ENCODE measurements around the gene POLN.

The POLN gene

GRCh38 chr4:2262145-2262943, 20.4 kb upstream of the POLN start:
- peak; percentile 100 for DNase-seq

DNA sequence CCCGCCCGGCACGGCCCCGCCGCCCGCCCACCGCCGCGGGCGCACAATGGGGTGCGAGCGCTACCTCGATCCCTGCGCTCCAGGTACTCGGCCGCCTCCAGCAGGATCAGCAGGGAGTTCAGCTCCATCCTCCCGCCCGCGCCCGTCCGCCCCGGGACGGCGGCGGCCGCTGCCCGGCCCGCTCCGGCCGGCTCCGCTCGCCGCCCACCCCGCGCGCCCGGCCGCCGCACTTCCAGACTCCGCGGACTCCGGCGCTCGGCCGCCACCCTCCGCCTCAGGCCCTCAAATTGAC, 19.9 kb upstream of the POLN start, which contains the start of gene MXD4:
MXD4 (minus strand) TSS at position 257 of the 292 bp plus-strand sequence; CDS start at position 128, 129 bp downstream.
- DNase-seq = no peak

DNA sequence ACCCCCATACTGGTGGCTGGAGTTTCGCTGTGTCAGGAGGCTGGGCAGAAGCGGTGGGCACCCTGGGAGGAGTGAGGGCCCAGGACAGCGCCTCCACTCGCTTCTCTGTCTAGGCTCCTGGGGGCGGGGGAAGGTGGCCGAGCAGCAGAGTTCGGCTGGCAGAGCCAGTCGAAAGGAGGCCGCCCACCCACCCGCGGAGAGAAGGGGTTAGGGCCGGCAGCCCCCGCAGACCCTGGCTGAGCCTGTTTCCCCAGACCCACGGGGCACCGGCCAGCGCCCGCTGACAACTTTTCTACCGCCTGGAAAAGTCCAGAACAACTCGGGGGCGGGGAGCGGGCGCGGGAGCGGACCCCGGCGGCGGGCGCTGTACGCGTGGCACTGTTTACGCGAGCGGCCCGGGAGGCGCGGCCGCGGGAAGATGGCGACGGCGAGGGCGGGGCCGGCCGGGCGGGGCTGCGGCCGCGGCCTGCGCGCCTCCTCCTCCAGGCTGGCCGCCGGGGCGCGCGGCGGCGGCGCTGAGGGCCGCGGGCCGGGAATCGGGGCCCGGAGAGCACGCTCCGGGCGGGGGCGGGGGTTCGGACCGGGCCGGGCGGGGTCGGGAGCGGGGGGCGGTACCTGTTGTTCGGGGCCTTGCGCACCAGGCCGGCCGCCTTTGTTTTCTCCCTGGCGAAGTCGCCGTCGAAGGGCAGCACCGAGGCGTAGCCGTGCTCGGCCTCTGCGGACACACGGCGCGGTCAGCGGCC, 19.4 kb upstream of the POLN start:
- peak; percentile 56 for DNase-seq

DNA sequence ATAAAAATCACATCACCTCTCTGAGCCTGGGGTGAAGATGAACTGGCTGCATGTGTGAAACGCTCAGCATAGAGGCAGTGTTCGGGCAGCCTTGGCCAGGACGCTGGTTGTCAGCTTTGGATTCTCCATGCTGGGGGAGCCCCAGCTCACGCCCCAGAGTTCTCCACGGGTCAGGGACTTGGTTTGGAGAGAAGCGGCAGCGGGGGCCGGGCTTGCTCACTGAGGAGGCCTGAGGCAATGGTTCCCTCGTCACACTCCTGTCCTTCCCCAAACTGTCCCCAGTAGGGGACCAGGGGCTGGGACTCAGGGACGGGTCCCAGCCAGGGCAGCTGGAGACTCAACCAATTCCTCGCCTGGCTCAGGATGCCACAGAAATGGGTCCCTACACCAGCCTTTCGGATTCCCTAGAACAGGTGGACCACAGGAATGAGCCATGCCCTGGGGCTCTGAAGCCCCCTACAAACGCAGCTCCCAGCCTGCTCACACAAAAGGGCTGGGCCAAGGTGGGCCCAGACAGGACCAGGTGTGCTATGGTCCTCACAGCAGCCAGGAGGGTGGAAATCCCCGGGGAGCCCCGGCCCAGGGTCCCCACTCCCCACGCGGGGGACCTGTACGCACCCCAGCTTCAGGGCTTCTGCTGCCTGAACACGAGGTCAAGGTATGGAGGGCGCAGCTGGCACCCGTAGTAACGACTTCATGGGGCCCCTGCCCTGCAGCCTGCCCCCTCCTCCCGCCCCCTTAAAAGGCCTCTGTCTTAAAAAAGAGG, 18.6 kb upstream of the POLN start:
- no peak for DNase-seq

GRCh38 chr4:2259541-2260343, 17.8 kb upstream of the POLN start:
- no peak for DNase-seq

DNA sequence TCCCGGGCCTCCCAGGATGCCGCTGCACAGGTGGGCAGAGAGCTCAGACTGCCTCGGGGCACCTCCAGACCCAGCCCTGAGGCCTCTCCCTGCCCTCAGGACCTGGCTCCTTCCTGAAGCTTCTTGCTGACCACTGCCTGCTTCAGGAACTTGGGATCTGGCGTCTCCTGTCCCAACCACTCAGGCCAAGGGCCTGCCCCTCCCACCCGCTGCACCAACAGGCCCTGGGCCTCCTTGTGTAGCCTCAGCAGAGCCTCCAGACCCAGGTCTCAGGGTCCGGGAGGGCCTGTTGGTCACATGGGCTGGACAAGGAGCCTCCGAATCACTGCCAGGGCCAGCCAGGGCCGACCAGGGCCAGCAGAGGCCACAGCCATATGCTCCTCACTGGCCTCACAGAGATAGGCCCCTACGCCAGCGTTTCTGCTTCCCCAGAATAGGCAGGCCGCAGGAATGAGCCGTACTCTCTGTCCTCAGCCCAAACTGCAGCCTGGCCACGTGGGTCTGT, 17.2 kb upstream of the POLN start:
- DNase-seq = no peak

- no peak for DNase-seq
Measured at GRCh38 chr4:2258091-2259035, 16.4 kb upstream of the POLN start.

- no peak for DNase-seq
Measured at GRCh38 chr4:2257361-2258081, 15.6 kb upstream of the POLN start.

- DNase-seq = no peak
Measured at GRCh38 chr4:2256781-2257191, 14.9 kb upstream of the POLN start.

GRCh38 chr4:2256156-2256731, 14.3 kb upstream of the POLN start:
- DNase-seq = no peak

DNA sequence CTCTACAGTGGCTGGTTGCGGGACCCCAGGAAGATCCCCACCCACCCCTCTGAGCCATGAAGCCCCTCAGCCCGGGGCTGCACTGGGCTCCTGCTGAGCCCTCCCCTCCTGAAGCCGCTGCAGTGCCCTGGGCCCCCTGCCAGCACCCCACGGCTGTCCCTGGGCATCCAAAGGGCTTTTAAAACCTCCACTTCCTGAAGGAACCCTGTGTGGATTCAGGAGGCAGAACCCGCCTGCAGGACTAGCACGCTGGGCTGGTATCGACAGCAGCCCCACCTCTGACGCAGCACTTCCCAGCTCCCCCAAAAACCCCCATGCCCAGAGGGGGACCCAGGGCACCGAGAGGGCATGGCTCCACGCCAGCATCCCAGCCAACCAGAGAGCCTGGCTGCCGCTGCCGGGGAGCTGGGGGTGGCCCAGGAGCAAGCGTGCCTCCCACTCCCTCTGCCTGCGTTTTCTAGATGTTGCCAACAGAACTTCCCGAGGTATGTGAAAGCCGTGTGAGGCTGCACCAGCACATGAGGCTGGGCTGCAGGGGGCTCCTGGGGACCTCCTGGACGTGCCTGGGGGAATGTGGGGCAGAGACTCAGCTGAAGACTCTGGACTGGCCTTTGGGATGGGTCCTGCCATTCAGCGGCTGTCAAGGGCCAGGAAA, 13.7 kb upstream of the POLN start:
- no peak for DNase-seq

GRCh38 chr4:2254665-2255500, 13.0 kb upstream of the POLN start:
- DNase-seq = no peak

DNA sequence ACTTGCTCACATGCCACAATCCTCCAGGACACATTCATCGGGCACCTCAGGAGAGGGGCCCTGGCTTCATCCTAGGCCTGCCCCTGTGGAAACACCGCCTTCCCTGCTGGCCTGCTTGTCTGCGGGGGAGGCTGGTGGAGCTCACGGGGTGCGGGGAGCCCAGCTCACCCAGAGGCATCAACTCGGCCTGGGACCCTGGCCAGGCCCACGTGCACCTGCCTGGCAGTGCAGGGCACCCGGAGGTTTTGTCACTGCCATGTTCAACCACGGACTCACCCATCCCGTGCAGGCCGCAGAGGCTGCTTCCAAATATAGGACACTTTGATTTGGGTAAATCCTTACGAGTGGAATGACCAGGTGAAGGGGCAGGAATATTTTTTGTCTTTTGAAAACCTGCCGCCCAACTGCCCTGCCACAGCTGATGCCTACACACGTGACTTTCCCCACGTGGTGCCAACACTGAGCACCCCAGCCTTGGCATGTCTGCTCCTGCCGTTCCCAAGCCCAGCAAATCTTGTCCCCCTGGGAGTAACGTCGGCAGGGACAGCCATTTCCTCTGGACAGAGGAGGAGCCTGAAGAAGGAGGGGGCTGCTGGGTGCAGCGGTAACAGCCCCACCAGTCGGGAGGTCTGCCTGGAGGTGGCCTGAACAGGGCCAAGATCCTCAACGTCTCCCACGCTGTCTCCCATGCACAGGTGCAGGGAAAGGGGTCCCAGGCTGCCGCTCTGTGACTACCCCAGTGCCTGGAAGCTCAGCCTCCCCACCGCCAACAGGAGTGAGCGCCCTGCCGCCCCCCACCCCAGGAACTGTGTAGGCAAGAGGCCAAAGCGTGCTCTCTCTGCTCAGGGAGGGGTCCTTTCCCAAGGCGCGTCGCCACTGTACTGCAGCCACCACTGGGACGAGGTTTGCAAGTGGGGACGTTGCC, 11.5 kb upstream of the POLN start:
- no peak for DNase-seq

DNA sequence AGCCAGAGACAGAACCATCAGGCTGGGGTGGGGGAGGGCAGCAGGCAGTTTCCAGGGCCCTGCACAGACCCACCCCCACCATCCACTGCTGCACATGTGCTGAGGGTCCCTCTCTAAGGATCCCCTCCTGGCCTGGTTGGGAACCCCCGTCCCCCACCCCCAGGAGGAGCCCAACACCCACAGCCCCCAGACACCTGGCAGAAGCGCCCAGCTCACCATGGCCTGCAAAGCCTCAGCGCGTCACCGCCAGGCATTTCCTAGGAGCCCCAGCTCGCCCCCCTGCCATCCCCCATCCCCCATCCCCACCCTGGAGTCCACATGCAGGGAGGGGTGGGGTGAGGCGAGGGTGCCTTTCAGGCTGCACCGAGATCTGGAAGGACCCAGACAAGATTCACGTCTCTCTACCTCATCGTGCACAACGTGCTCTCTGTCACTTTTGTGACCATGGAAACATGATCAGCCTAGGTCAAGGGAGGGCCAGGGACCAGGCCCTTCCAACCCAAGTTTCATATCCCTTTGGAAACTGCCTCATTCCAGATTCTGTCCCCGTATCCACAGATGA, 10.7 kb upstream of the POLN start:
- no peak for DNase-seq

DNA sequence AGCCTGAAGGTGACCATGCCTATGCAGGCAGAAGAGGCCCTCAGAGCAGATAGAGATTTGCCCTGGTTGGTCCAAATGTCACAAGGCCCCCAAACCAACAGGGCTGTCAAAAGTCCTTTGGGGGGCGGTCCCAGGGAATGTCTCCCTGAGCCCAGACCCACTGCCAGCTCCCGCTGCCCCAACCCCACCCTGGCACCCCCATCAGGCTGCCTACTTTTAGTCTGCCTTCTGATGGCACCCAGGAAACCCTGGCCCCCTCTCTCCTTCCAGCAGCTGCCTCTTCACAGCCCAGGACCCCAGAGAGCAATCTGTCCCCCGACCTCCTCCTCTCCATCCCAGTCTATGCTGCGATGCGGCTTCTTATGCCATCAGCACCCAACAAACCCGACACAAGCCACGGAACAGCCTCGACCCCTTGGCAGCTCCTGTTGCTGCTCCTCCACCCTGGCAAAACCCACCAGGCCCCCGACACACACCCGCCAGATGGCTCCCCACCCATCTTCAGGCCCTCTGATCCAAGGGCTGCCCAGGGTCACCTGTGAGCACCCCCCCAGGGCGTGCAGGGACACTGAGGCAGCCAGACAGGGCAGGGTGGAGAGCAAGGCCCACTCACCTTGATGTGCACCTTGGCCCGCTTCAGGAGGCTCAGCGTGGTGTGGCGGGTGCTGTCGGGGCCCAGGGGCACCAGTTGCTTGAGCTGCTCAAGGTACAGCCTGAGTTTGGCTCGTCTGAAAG, 10.0 kb upstream of the POLN start:
- DNase-seq = no peak

DNA sequence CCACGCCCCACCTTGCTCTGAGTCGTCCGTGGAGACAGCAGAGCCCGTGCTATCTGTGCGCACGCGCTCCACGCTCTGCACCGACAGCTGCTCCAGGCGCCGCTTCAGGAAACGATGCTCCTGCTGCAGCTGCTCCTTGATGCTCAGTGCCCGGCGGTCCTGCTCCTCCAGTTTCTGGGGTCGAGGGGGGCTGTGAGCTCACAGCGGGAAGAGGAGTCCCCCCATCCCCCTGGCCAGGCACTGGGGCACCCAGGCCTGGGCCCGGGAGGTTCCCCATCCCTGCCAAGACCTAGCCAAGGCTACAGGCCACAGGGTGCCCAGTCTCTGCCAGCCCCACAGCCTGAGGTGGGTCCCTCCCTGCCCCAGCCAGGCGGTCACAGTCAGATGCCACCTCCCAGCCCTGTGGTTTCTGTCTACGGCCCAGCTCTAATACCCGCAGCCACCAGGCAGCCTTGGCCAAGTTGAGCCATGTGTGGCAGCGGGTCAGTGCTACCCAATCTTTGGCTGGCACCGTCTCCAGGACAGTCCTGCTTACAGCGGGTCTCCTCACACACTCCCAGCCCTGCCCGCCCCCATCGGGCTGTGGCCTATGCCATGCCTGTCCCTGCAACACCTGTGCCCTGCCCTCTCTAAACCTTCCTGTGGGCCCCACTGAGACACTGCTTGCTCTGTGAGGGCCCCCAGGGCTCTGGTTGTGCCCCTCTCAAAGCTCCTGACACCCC, 9.3 kb upstream of the POLN start:
- DNase-seq = no peak
